Measurements from ENCODE around the gene CFAP299. TPM values are rescaled to one million over a fixed set of nuclear protein-coding genes. Genes with fewer than 3 reads are reported as not detected.

CFAP299 gene
- total RNA-seq, 1 donor from 2014 or later: not detected

GRCh38 chr4:80465736-80466135 lies 130.2 kb downstream of the CFAP299 start:
- no peaks in the 10 kb centered on the region for H3K4me1 ChIP-seq
- no peak for TF ChIP-seq CTCF (IDR thresholded peaks at IDR 0.05; ENCODE audit: borderline replicate concordance)
- no peaks in the 10 kb centered on the region for H3K9me3 ChIP-seq (replicated peaks)
- H3K27me3 ChIP-seq (ENCODE audit: low read depth): no peaks in the 10 kb centered on the region
- no peaks in the 10 kb centered on the region for H3K36me3 ChIP-seq
- no peak overlapping the region for H3K27ac ChIP-seq (replicated peaks)
- no peak for DNase-seq
- no peak overlapping the region for H3K4me3 ChIP-seq
- intact Hi-C loops (cut with micrococcal nuclease): no loop called here

DNA sequence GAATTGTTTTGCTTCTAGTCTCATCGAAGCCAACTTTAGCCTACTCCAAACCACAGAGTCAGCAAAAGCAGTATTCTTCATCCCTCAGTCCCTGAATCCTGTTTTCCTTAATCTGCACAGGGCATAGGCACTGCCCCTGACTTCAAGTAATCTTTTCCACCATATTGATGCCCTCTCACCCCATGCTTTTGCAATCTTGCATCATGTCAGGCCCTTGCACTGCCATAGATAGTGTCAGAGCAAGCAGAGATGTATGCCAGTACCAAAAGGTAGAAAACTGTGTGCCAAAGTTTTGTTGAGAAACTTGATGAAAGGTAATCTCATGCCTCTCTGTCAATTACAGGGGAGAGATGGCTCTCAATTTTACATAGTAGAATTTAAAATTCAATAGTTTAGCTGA lies 131.1 kb downstream of the CFAP299 start:
- Histone ChIP-seq H3K27ac (replicated peaks) (no peak overlapping the region), H3K9me3 (replicated peaks) (no peaks in the 10 kb centered on the region), H3K4me3 (no peak overlapping the region), H3K4me1 (peaks cover under 1% of the 10 kb centered on the region), H3K36me3 (no peaks in the 10 kb centered on the region), H3K27me3 (ENCODE audit: low read depth) (no peaks in the 10 kb centered on the region)
- TF ChIP-seq CTCF (IDR thresholded peaks at IDR 0.05; ENCODE audit: borderline replicate concordance): no peak
- intact Hi-C loops (cut with micrococcal nuclease): no loop called here
- no peak for DNase-seq

GRCh38 chr4:80471756-80472155 lies 136.2 kb downstream of the CFAP299 start:
- peaks cover 3% of the 10 kb centered on the region for H3K4me1 ChIP-seq
- no peaks in the 10 kb centered on the region for H3K27me3 ChIP-seq (ENCODE audit: low read depth)
- no peak for DNase-seq
- H3K9me3 ChIP-seq (replicated peaks): no peaks in the 10 kb centered on the region
- H3K36me3 ChIP-seq: no peaks in the 10 kb centered on the region
- H3K27ac ChIP-seq (replicated peaks): no peak overlapping the region
- H3K4me3 ChIP-seq: no peak overlapping the region
- TF ChIP-seq CTCF (IDR thresholded peaks at IDR 0.05; ENCODE audit: borderline replicate concordance): no peak
- intact Hi-C loops (cut with micrococcal nuclease): no loop called here

GRCh38 chr4:80475236-80475635 lies 139.7 kb downstream of the CFAP299 start:
- H3K4me1 ChIP-seq: peaks cover 3% of the 10 kb centered on the region
- H3K9me3 ChIP-seq (replicated peaks): no peaks in the 10 kb centered on the region
- no peak overlapping the region for H3K4me3 ChIP-seq
- no peak overlapping the region for H3K27ac ChIP-seq (replicated peaks)
- H3K27me3 ChIP-seq (ENCODE audit: low read depth): no peaks in the 10 kb centered on the region
- no peaks in the 10 kb centered on the region for H3K36me3 ChIP-seq
- intact Hi-C loops (cut with micrococcal nuclease): no loop called here
- DNase-seq: no peak
- no peak for TF ChIP-seq CTCF (IDR thresholded peaks at IDR 0.05; ENCODE audit: borderline replicate concordance)

DNA sequence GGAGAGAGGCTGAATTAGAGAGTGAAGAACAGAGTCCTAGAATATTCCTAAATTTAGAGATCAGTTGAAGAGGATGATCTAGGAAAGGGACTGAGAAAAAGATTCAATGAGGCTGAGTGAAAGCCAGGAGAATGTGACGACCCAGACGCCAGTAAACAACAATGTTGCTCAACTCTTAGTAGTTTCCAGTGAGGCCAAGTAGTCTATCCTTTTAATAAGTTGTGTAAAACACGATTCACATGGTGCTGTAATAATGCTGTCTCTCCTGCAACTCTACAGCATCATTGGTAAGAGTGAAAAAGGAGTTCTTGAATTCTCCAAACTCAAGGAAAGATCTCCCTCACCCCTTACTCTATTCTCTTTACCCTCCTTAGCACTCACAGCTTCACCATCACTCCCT lies 140.3 kb downstream of the CFAP299 start:
- Histone ChIP-seq H3K4me3 (no peak overlapping the region), H3K27me3 (ENCODE audit: low read depth) (no peaks in the 10 kb centered on the region)

More for the DNA sequence above, 140.3 kb downstream of the CFAP299 start:
- Histone ChIP-seq H3K27ac (replicated peaks) (no peak overlapping the region), H3K4me1 (peaks cover 3% of the 10 kb centered on the region), H3K9me3 (replicated peaks) (no peaks in the 10 kb centered on the region), H3K36me3 (no peaks in the 10 kb centered on the region)
- no peak for TF ChIP-seq CTCF (IDR thresholded peaks at IDR 0.05; ENCODE audit: borderline replicate concordance)
- DNase-seq: no peak
- intact Hi-C loops (cut with micrococcal nuclease): no loop called here
